GM18498 (cell line): ENCODE measurements around the gene LSAMP.
"Not testable (repeated sequence)": the region's sequence is repeated elsewhere in the genome, so short reads cannot be mapped to it uniquely, and the experiment has no call there.

Experiments
- ATAC-seq: cut with Tn5 transposase; IDR thresholded peaks from one replicate; pipeline ENCODE4 v1.9.1; 2021; ENCODE audit warnings: mild to moderate bottlenecking, moderate library complexity; ENCODE audit not compliant: unreplicated experiment

LSAMP gene

DNA sequence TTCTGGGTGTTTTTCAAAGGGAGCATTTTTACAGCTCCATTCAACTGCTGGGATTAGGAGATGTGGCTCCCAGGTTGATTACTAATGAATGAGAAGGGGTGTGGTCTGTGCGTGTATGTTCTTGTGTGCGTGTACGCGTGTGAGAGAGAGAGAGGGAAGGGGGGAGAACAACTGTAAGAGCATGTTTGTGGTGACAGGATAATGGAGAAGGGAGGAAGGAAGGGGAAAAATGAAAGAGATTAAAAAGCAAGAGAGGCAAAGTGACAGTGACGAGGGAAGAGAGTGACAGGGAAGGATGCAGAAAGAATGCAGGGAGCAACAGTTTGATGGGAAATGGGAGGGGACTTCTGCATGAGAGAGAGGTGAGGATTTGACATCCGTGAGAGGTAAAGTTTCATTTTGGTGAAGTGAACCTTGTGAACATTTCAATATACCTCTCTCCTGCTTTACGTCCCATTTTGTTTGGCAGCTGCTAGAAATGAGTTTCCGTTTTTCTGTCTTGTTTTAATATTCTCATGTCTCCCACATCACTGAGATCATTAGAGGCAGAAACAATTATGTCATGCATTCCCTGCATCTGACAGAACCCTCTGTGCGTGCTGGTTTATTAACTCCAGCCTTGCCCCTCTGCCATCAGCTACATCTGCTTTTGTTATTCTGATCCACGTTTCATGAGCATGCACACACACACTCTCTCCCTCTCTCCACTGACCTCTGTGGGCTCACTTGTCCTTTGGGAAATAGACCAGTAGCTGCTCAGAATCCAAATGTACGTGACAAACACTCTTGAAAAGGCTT lies 660.3 kb downstream of the LSAMP start:
- no peak for ATAC-seq

DNA sequence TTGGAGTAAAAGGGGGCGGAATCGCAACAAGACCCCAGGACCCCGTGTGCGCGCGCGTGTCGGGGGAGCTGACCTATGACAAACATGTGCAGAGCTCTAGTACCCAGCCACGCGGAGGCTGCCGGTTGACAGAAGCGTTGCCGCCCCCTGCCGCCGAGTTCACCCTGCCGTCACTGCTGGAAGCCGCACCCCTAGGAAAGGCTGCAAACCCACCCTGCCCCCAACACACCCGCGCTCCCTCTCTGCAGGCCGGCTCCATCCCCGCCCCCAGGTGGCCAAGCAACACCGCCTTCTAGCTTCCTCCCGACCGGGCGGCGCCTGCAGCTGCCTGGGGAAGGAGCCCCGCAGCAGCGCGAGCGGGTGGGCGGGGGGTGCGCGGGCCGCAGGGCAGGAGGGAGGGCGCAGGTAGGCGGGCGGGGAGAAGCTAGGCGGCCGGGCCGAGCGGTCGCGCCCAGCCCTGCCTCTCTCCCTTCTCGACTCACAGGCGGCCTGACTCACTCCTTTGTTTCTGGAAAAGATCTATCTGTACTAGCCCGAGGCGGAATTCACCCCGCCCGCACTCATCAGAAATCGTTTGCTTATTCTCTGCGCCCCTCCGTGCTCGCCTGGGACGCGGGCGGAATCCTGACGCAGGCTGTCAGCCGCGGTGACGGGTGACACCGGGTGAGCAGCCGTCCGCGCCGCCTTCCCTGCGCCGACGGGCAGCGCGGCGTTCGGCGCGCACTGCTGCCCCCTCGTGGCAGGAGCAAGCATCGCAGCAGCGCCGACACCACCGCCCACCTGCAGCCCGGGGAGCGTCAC lies 661.1 kb downstream of the LSAMP start:
- ATAC-seq: peak; percentile 93

DNA sequence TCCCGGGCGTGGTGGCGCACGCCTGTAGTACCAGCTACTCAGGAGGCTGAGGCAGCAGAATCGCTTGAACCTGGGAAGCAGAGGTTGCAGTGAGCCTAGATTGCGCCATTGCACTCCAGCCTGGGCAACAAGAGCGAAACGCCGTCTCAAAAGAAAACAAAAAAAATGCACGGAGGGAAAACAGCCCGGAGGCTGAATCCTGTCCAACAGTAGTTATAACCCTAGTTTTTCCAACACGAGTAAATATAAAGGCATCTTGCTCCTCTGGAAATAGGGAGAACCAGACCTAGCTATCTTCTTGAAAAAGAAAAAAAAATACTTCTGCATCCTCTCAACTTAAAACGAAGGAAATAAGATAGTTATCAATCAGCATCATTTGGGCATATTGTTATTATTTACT lies 661.9 kb downstream of the LSAMP start:
- not testable (repeated sequence) for ATAC-seq

DNA sequence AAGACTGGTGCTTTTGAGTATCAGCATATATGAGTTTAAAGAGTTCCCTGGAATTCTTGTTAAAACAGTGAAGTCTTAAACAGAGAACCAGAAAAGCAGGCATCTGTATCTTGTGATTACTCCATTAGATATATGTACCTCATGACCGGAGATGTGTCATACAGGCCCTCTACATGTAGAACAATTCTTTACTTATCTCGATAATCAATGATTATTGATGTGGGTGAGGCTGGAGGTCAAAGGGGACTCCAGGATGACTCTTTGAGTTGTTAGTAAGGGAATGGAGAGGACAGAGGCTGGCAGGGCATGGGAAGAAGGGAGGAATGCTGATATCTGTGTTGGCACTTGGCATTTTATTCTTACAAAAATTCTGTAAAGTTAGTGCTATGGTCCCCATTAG lies 666.3 kb downstream of the LSAMP start:
- no peak for ATAC-seq

DNA sequence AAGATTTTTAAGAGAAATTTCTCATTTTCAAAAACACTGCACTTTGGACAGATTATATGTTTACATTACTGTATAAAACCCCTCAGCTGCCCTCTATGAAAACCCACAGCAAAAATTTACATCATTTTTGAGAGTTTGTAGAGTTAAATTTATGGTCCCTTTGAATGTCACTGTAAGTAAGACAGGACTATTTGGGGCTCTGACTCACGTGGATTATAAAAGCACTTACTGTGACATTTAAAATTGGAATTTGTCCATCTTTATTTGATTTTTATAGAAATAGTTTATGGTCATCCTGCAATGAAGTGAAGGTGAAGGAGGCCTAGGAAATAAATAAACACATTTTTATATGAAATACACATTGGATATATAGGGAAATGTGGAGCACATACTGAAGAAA lies 672.3 kb downstream of the LSAMP start:
- ATAC-seq: no peak

DNA sequence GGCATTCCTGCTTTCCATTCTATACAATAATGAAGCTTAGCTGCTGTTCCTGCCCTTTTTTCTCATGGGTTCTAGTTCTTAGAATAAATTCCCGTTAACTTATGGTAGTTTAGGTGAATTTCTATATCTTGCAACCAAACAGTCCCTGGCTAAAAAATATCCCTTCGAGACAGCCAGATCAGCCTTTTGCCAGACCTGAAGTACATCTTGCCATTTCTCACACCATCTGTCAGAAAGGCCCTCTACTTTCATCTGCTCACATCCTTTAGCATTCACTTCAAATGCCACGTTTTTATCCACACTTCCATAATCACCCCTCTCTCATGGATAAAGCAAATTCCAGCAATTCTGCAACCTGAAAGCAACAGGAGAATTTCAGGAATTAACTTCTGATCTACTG lies 676.6 kb downstream of the LSAMP start:
- ATAC-seq: no peak

GRCh38 chr3:115766587-115767482 lies 678.5 kb downstream of the LSAMP start:
- ATAC-seq: no peak

DNA sequence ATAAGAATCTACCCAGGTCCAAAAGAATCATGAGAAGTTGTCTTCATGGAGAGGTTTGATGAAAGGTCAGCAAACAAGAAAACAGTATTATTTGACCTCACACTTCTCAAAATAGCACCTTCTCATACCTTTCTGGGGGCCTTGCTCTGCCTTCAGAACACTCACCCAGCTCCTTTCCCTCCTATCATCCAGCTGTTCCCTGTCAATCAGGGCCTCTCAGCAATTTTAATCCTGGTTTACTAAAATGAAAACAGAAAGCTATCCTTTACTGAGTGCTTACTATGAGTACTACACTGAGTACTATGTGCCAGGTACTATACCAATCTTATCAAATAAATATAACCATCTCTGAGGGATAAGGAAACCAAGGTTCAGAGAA lies 683.4 kb downstream of the LSAMP start:
- ATAC-seq: no peak

DNA sequence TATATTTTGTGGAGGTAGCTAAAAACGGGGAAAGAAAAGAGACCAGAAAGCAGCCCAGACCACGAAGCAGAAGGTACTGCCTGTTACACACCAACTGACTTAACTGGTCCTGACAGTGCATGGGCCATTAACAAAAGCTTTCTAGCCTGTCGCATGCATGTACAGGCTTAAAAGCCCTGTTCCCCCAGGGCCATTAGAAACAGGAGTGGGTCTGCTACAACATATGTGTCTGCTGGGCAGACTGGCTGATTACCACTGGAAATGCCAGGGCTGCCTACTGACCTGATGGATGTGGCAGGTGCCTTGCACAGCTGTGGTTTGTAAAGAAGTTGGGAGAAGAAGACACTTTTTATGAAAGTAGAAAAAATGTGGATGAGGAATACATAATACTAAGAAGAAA lies 684.6 kb downstream of the LSAMP start:
- ATAC-seq: no peak

DNA sequence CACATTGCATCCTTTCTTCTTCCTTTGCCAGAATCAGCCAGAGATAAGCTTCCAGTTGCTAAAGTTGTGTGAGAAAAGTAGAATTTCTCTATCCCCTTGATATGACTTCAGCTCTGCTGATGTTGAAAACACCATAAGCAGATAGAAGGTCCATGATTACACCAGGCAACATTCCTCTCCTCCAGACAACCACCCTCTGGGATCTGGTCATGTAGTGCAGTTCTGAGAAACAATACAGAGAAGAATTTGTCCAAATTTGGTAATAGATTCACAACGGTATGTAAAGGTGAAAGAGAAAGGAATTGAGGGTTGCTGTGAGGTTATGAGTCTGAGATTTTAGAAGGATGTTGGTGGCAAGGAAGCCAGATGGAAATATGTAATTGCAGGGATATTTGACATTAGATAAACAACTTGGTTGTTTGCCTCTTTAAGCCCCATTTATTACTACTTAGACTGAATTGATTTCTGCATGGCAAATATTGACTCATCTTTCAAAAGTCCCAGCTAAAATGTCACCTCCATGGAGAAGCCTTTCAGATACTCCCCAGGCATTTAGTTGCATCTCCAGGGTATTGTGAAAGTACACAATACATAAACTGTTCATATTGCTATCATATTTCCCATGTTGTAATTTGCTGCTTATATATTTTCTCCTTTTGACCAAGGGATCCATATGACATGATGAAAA lies 687.1 kb downstream of the LSAMP start:
- no peak for ATAC-seq

GRCh38 chr3:115752978-115753377 lies 692.3 kb downstream of the LSAMP start:
- ATAC-seq: not testable (repeated sequence)
